ENCODE data around the gene NOX3.
"Not testable (repeated sequence)": the region's sequence is repeated elsewhere in the genome, so short reads cannot be mapped to it uniquely, and the experiment has no call there.

Gene NOX3

DNA sequence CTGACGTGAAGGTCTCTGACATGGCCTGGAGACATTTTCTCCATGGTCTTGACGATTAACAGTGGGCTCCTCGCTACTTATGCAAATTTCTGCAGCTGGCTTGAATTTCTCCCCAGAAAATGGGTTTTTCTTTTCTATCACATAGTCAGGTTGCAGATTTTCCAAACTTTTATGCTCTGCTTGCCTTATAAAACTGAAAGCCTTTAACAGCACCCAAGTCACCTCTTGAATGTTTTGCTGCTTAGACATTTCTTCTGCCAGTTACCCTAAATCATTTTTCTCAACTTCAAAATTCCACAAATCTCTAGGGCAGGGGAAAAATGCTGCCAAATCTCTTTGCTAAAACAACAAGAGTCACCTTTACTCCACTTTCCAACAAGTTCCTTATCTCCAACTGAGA lies 12.9 kb upstream of the NOX3 start:
- not testable (repeated sequence) for FAIRE-seq

DNA sequence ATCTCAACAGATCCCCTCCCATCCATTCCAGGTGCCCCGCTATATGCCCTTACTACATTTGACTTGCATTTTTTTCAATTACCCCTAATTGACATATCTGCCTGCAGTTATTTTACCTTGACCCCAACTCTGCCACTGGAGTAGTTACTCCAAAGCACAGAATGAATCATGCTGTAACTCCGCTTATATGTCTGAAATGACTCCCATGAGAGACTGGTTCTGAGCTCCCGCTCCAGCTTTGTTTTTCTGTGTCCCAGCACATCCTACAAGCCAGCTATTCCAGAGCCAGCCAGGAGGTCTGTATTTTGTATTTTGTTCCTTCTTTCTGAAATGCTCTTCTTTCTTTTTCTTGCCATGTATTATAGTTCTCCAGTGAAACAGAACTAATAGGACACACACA lies 10.9 kb upstream of the NOX3 start:
- FAIRE-seq, result no peak

DNA sequence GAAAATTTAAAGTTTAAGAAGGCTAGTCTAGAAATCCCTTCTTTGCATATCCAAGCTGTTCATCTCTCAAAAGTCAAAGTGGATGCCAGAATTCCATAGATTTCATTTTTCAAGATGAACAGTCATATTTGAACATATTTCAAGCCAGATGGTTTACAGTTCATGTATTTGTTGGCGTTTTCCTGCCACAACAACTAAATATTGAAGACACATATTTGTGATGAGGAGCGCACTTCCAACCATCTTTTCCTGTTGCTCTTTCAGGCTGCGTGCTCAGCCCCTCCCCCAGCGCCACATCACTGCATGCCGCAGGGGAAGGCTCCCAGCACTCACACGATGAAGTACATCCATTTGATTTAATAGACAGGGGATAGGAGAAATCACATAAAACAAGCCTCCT lies 5.9 kb upstream of the NOX3 start:
- FAIRE-seq, result no peak

DNA sequence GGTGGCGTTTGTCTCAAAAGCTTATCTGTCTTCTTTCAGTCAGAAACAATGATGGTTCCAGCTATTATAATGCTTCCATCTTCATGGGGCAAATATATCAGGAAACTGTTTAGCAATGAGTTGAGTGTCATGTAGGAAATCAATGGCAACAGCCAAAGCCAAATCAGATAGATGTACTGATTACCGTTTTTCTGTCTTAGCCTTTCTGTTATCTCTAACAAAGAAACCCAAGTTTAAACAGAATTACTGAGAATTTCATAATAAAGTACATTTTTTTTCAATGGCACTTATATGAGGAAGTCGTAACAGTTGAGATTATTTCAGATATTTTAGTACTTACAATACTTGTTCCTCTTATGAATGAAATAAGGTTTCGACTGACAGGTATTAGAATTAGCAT lies 1.2 kb downstream of the NOX3 start:
- FAIRE-seq, result no peak

DNA sequence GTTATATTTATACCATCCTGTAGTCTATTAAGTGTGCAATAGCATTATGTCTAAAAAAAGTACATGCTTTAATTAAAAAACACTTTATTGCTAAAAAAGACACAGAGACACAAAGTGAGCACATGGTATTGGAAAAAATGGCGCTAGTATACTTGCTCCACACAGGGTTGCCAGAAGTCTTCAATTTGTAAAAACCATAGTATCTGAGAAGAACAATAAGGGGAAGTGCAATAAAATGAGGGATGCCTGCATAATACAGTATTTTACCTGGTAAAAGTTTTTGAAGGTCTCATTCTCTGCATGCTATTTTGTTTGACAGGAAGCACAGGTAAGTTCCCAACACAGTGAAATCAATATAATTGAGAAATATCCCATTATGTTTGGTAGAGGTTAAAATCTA lies 1.6 kb downstream of the NOX3 start:
- FAIRE-seq, result no peak

DNA sequence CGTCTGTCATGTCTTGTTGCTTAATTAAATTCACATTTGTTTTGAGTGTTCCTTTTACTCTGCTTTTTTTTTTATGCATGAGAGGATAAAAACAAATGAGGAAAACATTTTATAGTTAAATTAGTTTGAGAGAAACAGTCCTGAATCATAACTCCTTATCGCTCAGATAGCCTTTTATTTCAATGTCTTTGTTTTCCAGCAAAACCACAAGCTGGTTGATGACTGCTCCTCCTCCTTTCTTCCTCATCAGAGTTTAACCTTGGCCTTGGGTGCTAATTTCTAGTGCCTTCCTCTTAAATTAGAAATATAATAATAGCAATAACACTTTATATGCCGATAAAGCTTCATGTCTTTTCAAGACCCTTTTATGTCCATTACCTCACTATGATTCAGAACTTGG lies 3.1 kb downstream of the NOX3 start:
- no peak for FAIRE-seq

DNA sequence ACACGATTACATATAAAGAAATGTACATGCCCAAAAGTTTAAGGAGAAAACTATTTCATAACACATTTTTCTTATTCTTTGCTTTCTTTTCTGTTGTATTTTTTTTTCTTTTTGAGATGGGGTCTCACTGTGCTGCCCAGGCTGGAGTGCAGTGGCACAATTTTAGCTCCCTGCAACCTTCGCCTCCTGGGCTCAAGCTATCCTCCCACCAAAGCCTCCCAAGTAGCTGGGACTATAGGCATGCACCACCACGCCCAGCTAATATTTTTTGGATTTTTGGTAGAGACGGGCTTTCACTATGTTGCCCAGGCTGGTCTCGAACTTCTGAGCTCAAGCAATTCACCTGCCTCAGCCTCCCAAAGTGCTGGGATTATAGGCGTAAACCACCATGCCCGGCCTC lies 4.1 kb downstream of the NOX3 start:
- not testable (repeated sequence) for FAIRE-seq

DNA sequence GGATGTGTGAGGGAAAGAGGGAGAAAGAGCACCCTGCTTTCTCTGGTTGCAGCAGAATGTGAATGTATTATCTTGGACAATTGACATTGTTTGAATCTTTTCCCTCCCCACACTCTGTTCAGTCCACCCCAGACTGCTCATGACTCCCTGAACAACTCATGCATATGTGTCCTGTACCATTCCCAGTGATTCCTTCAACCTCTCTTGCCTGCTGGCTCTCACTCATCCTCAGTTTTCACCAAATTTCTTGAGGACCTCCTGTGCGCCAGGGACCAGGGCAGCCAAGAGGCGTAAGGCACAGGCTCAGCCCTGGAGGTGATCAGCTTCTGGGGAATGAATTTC lies 5.4 kb downstream of the NOX3 start:
- no peak for FAIRE-seq

DNA sequence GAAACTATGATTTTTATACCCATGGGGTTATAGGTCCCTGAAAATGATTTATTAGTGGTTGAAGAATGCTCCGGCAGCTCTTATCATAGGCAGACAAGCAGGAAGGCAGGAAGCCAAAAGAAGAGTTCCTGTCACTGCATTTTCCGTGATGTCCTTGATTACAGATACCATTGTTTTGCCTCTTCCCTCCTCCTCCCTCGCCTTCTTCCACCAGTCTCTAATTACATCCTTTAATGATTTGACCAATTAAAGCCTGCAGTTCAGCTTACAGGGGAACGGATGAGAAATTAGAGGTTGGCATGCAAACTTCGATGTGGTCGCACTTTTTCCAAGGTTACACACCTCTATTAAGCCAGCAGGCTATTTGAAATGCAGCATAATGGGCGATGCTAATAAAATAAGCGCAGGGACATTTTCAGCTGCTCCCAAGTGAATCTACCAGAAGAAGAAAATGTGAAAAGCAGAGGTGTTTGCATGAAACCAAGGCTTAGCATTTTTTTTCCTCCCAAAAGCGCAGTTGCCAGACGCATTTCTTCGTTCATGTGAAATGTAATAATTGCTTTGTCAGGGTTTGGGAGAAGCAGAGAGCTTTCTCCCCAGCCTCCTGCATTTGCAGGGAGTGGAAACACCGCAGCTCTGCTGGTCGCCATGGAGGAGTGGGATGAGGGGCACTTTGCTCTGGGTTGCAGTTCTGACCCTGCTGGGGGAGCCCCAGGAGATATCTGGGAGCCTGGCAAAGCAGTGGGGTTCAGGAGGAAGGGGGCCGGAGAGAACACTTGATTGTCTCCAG lies 6.0 kb downstream of the NOX3 start:
- FAIRE-seq, result no peak

DNA sequence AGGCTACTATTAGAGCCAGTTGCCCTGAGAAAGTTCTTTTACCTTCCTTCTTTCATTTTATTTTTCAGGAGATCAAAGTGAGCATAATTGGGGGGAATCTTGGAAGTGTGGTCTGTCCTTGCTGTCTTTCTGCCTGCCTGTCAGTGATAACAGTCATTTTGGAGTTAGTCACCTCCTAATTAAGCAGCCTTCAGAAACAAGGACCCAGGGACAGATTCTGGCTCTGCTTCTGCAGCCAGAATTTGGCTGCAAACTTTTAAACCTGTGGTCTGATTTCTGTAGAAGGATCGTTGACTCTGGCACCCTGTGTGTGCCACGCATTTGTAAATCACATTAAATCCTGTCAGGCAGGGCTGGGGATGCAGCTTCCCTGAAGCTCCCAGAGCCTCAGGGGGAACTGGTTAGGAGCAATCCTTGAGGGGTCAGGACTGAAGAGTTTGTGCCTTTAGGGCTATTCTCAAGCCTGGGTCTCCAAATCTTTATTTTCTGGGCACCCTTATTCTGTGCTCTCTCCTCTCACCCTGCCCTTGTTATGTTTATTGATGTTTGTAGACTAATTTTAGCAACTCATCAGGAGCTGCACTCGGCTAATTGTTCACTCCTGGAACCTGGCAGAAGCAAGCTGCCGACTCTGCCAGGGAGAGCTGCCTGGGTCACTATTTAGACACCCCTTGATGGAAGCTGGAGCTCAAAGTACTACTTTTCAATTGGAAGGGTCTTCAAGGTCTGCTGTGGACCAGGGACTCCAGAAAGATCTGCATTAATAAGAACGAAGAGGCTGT lies 6.8 kb downstream of the NOX3 start:
- FAIRE-seq, result no peak

DNA sequence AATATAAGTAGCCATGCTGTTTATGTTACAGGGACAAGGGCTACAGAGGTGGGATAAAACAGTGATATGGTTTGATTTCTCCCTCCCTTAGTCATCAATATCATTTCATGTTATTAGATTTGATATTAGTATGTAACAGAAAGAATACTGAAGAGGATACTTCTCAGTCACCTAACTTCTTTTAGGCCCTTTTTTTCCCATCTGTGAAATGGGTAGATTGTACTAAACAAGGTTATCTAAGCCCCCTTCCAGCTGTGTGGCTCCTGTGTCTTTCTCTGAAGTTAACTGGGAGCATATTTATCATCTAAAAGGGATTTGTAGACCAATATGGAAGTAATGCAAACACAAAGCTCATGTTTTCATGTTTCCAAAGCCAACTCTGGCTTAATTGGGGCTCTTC lies 7.7 kb downstream of the NOX3 start:
- FAIRE-seq, result no peak

DNA sequence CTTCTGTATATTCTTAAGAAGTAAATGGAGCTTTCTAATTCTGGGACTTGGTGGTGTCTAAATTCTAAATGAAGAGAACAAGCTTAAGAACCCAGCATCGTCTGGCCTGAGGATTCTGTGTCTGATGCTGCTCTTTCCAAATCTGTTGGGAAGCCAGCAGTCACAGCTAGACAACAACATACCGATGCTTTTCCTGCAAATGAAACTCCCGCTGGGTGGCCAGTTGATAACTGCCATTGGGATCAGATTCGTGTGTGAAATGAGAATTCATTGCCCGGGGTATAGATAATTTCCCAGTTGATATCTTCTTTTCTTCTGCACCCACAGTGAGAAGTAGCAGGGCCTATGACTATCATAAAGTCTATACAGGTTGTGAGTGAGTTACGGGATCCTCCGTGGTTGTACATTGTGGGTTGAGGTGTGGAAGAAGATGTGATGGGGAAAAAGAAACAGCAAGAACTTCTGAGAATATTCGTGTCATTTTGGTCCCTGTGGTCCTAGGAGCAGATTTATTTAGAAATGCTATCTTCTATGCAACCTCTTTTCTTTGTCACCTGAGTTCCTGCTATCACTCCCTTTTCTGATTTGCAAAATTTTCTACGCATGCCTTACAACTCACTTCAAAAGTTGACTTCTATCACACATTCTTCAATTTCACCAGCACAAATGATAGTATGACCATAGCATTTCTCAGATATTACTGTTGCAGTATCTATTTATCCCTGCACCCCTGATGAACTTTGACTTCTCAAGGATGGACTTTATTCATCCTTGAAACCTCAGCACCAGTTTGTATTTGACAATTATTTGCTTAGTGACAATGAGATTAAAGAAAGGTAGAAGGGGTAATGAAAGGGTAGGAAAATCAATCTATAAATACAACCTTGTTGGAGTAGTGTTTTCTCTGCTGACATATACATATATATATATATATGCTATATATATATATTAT lies 10.4 kb downstream of the NOX3 start:
- FAIRE-seq, result no peak

DNA sequence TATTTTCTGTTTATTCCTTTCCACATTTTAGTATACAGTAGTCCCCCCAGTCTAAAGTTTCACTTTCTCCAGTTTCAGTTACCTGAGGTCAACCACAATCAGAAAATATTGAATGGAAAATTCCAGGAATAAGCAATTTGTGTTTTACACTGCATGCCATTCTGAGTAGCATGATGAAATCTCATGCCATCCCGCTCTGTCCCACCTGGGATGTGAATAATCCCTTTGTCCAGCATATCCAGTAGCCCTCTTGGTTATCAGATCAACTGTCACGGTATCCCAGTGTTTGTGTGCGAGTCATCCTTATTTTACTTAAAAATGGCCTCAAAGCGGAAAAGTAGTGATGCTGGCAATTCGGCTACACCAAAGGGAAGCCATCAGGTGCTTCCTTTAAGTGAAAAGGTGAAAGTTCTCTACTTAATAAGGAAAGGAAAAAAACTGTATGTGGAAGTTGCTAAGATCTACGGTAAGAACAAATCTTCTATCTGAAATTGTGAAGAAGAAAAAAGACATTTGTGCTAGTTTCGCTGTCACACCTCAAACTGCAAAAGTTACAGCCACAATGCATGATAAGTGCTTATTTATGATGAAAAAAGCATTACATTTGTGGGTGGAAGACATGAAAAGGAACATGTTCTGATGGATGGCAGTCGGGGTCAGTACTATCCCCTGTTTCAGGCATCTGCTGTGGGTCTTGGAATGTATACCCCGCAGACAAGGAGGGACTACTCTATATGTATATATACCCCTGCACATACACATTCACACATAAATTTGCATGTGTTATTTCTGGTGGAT lies 11.3 kb downstream of the NOX3 start:
- no peak for FAIRE-seq

DNA sequence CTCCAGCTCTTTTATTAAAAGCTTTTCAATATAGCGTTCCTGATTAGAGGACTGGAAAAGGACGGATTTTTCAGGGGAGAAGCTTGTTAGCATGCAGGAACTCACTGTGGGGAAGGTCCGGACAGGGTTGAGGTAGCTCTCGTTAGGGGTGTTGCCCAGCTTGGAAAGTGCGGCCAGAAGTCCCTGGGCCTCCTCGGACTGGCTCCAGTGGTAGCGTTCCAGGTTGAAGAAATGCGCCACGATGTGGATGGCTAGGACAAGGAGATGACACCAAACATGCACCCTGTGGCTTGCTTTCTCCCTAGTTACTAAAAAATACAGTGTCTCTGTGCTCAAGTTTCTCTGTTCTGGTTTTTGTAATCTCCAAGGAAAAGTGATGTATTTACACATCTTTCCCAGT lies 12.5 kb downstream of the NOX3 start:
- no peak for FAIRE-seq

DNA sequence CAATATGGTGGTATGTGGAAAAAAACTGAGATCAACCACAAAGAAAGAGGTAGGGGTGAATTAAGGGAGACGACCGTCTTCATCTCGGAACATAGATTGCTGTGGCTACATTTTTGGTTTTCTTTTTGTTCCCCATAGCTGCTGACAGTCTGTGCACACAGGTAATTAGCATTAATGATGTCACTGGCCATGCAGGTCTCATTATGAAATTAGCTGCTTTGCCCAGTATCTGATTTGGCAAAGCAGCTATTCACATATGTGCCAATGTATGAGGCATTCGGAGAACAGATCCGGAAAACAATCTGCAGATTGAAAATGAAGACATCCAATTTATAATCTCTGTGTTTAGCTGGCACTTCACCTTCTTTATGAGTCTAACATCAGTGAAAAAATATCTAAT lies 13.1 kb downstream of the NOX3 start:
- no peak for FAIRE-seq

DNA sequence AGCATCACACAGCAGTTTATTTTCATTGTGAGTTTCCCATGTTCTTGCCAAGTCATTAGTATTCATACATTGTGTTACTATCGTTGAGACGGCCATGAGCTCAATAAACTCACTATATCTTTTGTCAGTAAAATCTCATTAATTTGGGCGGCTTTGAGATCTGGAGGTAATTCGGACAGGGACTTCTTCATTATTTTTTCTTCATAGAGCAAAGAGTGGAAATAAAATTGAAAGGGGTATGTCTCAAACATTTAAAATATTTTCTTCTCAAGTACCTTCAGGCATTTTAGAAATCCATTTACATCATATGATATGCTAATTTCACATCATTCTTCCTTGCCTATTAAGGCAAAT lies 14.6 kb downstream of the NOX3 start:
- FAIRE-seq, result no peak

DNA sequence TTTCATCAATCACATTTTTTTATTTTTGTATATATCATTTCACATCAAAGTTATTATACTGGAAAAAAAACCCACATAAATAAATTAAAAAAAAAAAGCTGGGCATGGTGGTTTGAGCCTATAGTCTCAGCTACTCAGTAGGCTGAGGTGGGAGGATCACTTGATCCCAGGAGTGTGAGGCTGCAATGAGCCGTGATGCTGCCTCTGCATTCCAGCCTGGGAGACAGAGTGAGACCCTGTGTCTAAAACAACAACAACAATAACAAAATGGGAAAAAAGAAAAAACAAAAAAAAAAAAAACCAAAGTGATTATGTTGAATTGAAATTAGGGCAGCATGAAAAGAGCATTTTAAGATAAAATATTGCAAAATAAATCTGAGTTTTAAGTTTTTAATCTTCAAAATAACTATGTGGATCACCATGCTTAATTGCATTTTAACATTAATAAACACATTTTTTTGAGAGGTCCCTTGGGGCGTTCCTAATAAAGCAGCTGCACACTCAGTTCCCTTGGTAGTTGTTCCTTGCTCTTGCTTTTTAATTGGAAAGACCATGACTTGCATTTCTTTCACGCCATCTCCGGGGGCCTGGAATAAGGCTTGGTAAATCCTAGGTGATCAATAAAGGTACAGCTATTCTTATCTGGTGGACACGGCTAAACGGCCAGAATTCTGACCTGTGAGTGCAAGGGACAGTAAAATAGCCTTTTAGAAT lies 15.1 kb downstream of the NOX3 start:
- no peak for FAIRE-seq

DNA sequence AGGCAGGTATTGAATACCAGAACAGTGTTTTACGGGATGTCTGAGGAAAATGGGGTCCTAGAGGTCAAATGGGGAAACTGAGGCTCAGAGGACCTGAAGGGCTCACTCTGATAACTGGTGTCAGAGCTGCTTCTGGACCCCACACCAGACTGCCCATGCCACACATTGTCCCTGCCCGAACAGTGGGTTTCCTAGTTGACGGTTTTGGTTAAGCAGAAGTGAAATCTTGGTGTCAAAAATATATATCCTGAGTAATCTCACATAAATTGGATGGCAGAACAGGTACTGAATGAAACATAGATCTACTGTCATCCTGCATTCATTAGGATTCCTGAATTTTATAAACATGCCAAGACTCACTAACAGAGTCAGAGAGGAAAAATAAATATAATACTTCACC lies 16.3 kb downstream of the NOX3 start:
- no peak for FAIRE-seq

DNA sequence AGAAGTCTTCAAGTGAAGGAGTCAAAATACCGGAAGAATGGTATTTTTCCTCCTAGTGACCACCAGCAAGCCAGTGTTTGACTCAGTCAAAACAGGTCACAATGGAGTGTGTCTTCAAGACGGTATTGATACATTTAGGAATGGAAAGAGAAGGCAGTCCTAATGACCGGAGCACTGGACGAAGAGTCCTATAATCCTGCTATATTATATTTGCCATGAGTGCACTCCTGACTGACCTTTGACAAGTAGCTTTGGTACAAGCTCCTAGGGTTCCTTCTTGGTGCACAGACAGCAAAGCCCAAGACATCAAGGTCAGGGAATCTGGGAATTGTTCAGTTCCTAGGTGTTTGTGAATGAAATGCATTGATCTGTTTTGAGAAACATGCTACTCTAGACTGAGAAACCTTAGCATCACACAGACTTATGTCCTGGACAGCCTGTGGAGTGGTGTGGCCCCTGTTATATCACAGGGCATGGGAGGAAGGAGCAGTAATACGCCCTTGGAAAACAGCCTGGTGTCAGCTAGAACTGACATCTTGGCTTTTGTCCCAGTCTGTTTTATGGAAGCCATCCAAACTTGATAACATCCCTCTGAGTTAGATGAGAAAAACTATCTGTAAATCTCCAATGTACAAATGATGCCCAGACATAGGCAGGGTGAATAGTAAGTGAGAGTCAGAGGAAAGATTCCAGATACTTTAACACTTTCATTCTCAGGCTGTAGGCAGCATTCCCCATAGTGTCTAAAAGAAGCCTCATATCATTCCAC lies 18.5 kb downstream of the NOX3 start:
- no peak for FAIRE-seq

DNA sequence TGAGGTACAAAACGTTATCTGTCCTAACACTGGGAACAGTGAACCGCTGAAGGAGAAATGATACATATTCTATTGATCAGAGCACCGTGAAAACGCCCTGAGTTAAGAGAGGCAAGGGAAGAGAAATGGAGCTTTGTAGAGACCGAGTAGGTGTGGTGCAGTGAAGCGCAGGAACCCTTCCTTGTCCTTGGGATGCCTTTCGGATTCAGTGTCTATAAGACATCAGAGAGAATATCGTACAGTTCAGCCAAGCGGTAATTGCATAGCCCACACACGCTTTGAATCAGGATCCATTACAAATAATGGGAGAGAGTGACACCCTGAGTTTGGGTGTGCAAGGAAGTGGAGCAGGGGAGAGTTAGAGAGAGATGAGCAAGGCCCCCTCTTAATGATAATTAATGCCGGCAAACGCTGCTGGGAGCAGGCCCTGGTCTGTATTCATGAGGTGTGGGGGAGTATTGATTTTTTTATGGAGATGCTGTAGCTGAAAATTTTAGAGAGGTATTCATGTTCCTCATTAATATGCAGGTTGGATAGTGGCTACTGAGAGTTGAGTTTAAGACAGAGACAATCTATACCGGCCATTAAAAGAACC lies 20.7 kb downstream of the NOX3 start:
- FAIRE-seq, result no peak

DNA sequence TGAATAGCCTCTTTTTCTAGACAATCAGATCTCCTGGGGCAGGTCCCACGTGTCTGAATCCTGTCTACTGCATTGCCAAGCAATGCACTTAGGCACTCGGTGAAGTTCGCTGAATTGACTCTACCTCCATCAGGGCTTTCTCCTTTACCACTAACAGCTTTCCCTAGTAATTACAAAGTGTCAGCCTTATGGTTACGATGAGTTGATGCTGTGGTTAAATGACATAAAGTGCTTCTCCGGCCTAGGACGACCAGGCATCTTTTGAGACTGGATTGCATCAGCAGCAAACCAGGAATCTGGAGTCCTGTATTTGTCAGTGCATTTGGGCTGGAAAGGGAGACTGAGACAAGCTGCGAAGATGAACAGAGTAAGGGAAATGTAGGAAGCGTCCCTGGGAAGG lies 21.5 kb downstream of the NOX3 start:
- FAIRE-seq, result no peak
